ENCODE data around the gene SYNM. TPM values are rescaled to one million over a fixed set of nuclear protein-coding genes. Genes with fewer than 3 reads are reported as not detected.
A peak's percentile ranks its signal among the peaks of the same experiment; 100 is the strongest.

Gene SYNM
- total RNA-seq, 1 donor from 2014 or later: 1.4 TPM

GRCh38 chr15:99172171-99172570 is 67.3 kb downstream of the SYNM start:
- DNase-seq (ENCODE audit: low spot score in 2 of 2, unreplicated experiment in 2 of 2): no peak
- no peaks in the 10 kb centered on the region for H3K27me3 Mint-ChIP-seq (ENCODE audit: low read depth)
- peaks cover 21% of the 10 kb centered on the region for H3K4me1 Mint-ChIP-seq

GRCh38 chr15:99172989-99173388 is 68.1 kb downstream of the SYNM start:
- Mint-ChIP-seq H3K4me1 (peaks cover 21% of the 10 kb centered on the region), H3K27me3 (ENCODE audit: low read depth) (no peaks in the 10 kb centered on the region), H3K4me3 (no peak overlapping the region), H3K36me3 (peaks cover 18% of the 10 kb centered on the region), H3K9me3 (no peaks in the 10 kb centered on the region), H3K27ac (no peak overlapping the region)
- no peak for TF ChIP-seq CTCF (IDR thresholded peaks at IDR 0.05; ENCODE audit: unreplicated experiment)
- no peak for DNase-seq (ENCODE audit: low spot score in 2 of 2, unreplicated experiment in 2 of 2)

More at GRCh38 chr15:99172171-99172570, 67.3 kb downstream of the SYNM start:
- Mint-ChIP-seq H3K27ac (no peak overlapping the region), H3K9me3 (no peaks in the 10 kb centered on the region), H3K4me3 (no peak overlapping the region), H3K36me3 (peaks cover 21% of the 10 kb centered on the region)
- no peak for TF ChIP-seq CTCF (IDR thresholded peaks at IDR 0.05; ENCODE audit: unreplicated experiment)

- Mint-ChIP-seq H3K4me1 (peaks cover 21% of the 10 kb centered on the region), H3K4me3 (no peak overlapping the region), H3K36me3 (peaks cover 14% of the 10 kb centered on the region), H3K27ac (peak overlapping the region; percentile 85), H3K27me3 (ENCODE audit: low read depth) (no peaks in the 10 kb centered on the region), H3K9me3 (no peaks in the 10 kb centered on the region)
- DNase-seq (ENCODE audit: low spot score in 2 of 2, unreplicated experiment in 2 of 2): no peak
- no peak for TF ChIP-seq CTCF (IDR thresholded peaks at IDR 0.05; ENCODE audit: unreplicated experiment)
These were observed 69.9 kb downstream of the SYNM start for GRCh38 chr15:99174567-99175395.

- H3K36me3 Mint-ChIP-seq: peaks cover 14% of the 10 kb centered on the region
- no peak for DNase-seq (ENCODE audit: low spot score in 2 of 2, unreplicated experiment in 2 of 2)
- TF ChIP-seq CTCF (IDR thresholded peaks at IDR 0.05; ENCODE audit: unreplicated experiment): no peak
- no peak overlapping the region for H3K4me3 Mint-ChIP-seq
- no peak overlapping the region for H3K27ac Mint-ChIP-seq
- H3K9me3 Mint-ChIP-seq: no peaks in the 10 kb centered on the region
- H3K27me3 Mint-ChIP-seq (ENCODE audit: low read depth): no peaks in the 10 kb centered on the region
- peaks cover 34% of the 10 kb centered on the region for H3K4me1 Mint-ChIP-seq
These were observed 71.9 kb downstream of the SYNM start for GRCh38 chr15:99176757-99177156.

- H3K27me3 Mint-ChIP-seq (ENCODE audit: low read depth): no peaks in the 10 kb centered on the region
- H3K27ac Mint-ChIP-seq: no peak overlapping the region
- no peak overlapping the region for H3K4me3 Mint-ChIP-seq
- H3K9me3 Mint-ChIP-seq: no peaks in the 10 kb centered on the region
- H3K4me1 Mint-ChIP-seq: peaks cover 41% of the 10 kb centered on the region
- peaks cover 10% of the 10 kb centered on the region for H3K36me3 Mint-ChIP-seq
- TF ChIP-seq CTCF (IDR thresholded peaks at IDR 0.05; ENCODE audit: unreplicated experiment): no peak
- DNase-seq (ENCODE audit: low spot score in 2 of 2, unreplicated experiment in 2 of 2): no peak
These were observed 72.8 kb downstream of the SYNM start for GRCh38 chr15:99177679-99178078.
